Measurements from ENCODE around the gene CDH23. TPM values are rescaled to one million over a fixed set of nuclear protein-coding genes. Genes with fewer than 3 reads are reported as not detected.

CDH23 gene
- total RNA-seq, 1 experiment from 2014 or later: 0.07 TPM

- no peaks in the 10 kb centered on the region for H3K9me3 Mint-ChIP-seq (ENCODE audit: low read depth, unreplicated experiment)
- DNase-seq: no peak
- H3K4me3 Mint-ChIP-seq (ENCODE audit: low read depth, unreplicated experiment): no peak overlapping the region
- intact Hi-C loops (cut with micrococcal nuclease; ENCODE audit: unreplicated experiment): no loop called here
- CTCF ChIA-PET: interaction anchor here (0.7 kb wide), 1 partner anchor 23 kb away, joined by 3 read pairs; no protein-coding TSS in a partner anchor
- TF ChIP-seq CTCF (IDR thresholded peaks at IDR 0.05; ENCODE audit: unreplicated experiment): no peak
- no TSS peak for BruUV-seq (replicated peaks)
- peaks cover 6% of the 10 kb centered on the region for H3K4me1 Mint-ChIP-seq (ENCODE audit: low read depth, unreplicated experiment)
- peaks cover 32% of the 10 kb centered on the region for H3K27me3 Mint-ChIP-seq (ENCODE audit: unreplicated experiment)
- no peaks in the 10 kb centered on the region for H3K36me3 Mint-ChIP-seq (ENCODE audit: insufficient read depth, unreplicated experiment)
- H3K27ac Mint-ChIP-seq (ENCODE audit: unreplicated experiment): no peak overlapping the region
Observed at GRCh38 chr10:71719042-71719441, 322.3 kb downstream of the CDH23 start.

GRCh38 chr10:71719464-71720201 is 322.9 kb downstream of the CDH23 start, which contains the start of gene C10orf105:
Gene C10orf105 (minus strand): TSS chr10:71719778. CDS start chr10:71716337, 3,441 bp downstream.
- Mint-ChIP-seq H3K27me3 (ENCODE audit: unreplicated experiment) (peaks cover 32% of the 10 kb centered on the region), H3K4me1 (ENCODE audit: low read depth, unreplicated experiment) (peaks cover under 1% of the 10 kb centered on the region), H3K36me3 (ENCODE audit: insufficient read depth, unreplicated experiment) (no peaks in the 10 kb centered on the region), H3K9me3 (ENCODE audit: low read depth, unreplicated experiment) (no peaks in the 10 kb centered on the region), H3K27ac (ENCODE audit: unreplicated experiment) (no peak within 1 kb of the TSS), H3K4me3 (ENCODE audit: low read depth, unreplicated experiment) (no peak within 1 kb of the TSS)
- intact Hi-C loops (cut with micrococcal nuclease; ENCODE audit: unreplicated experiment): no loop called here
- no peak for DNase-seq
- TF ChIP-seq CTCF (IDR thresholded peaks at IDR 0.05; ENCODE audit: unreplicated experiment): no peak
- CTCF ChIA-PET: interaction anchor here (0.7 to 1.2 kb wide), 2 partner anchors 10 to 23 kb away, joined by 3 read pairs; no protein-coding TSS in a partner anchor
- no TSS peak for BruUV-seq (replicated peaks)

- H3K4me3 Mint-ChIP-seq (ENCODE audit: low read depth, unreplicated experiment): no peak overlapping the region
- no peaks in the 10 kb centered on the region for H3K4me1 Mint-ChIP-seq (ENCODE audit: low read depth, unreplicated experiment)
- no peak overlapping the region for H3K27ac Mint-ChIP-seq (ENCODE audit: unreplicated experiment)
- TF ChIP-seq CTCF (IDR thresholded peaks at IDR 0.05; ENCODE audit: unreplicated experiment): no peak
- BruUV-seq (replicated peaks): no TSS peak
- H3K36me3 Mint-ChIP-seq (ENCODE audit: insufficient read depth, unreplicated experiment): no peaks in the 10 kb centered on the region
- intact Hi-C loops (cut with micrococcal nuclease; ENCODE audit: unreplicated experiment): no loop called here
- no peak for DNase-seq
- no peaks in the 10 kb centered on the region for H3K9me3 Mint-ChIP-seq (ENCODE audit: low read depth, unreplicated experiment)
- CTCF ChIA-PET: interaction anchor here (1.2 kb wide), 1 partner anchor 9 kb away, joined by 3 read pairs; no protein-coding TSS in a partner anchor
- H3K27me3 Mint-ChIP-seq (ENCODE audit: unreplicated experiment): peaks cover 32% of the 10 kb centered on the region
Observed at GRCh38 chr10:71720288-71720687, 323.6 kb downstream of the CDH23 start.

- Mint-ChIP-seq H3K4me3 (ENCODE audit: low read depth, unreplicated experiment) (no peak overlapping the region), H3K4me1 (ENCODE audit: low read depth, unreplicated experiment) (no peaks in the 10 kb centered on the region), H3K27me3 (ENCODE audit: unreplicated experiment) (peaks cover 32% of the 10 kb centered on the region), H3K27ac (ENCODE audit: unreplicated experiment) (no peak overlapping the region), H3K36me3 (ENCODE audit: insufficient read depth, unreplicated experiment) (no peaks in the 10 kb centered on the region), H3K9me3 (ENCODE audit: low read depth, unreplicated experiment) (no peaks in the 10 kb centered on the region)
- intact Hi-C loops (cut with micrococcal nuclease; ENCODE audit: unreplicated experiment): no loop called here
- TF ChIP-seq CTCF (IDR thresholded peaks at IDR 0.05; ENCODE audit: unreplicated experiment): no peak
- CTCF ChIA-PET: no interaction called here
- no TSS peak for BruUV-seq (replicated peaks)
- DNase-seq: no peak
Observed at GRCh38 chr10:71721313-71721712, 324.6 kb downstream of the CDH23 start.
